ENCODE data around the gene ING5.

GRCh38 chr2:241768251-241768711 is 66.4 kb downstream of the ING5 start:
- TF ChIP-seq CTCF (IDR thresholded peaks at IDR 0.05; ENCODE audit: low read depth, low read length, poor library complexity, severe bottlenecking) (no peak), EZH2phosphoT487 (IDR thresholded peaks at IDR 0.05; ENCODE audit: borderline replicate concordance, low read length) (no peak)
